NCI-H2107 (cell line): ENCODE results near the gene GRIP2.
A peak's percentile ranks its signal among the peaks of the same experiment; 100 is the strongest.
"Not testable (repeated sequence)": the region's sequence is repeated elsewhere in the genome, so short reads cannot be mapped to it uniquely, and the experiment has no call there.

Experiments used
- DNase-seq: peaks from one replicate; lab custom pipeline; 2025; lab: John Stamatoyannopoulos, UW

GRIP2 gene

GRCh38 chr3:14520967-14521366, 19.2 kb downstream of the GRIP2 start:
- DNase-seq = no peak

- DNase-seq = no peak
Observed at GRCh38 chr3:14520149-14520548, 20.0 kb downstream of the GRIP2 start.

GRCh38 chr3:14519406-14519805, 20.7 kb downstream of the GRIP2 start:
- no peak for DNase-seq

GRCh38 chr3:14518893-14519292, 21.2 kb downstream of the GRIP2 start:
- no peak for DNase-seq

GRCh38 chr3:14518432-14518802, 21.7 kb downstream of the GRIP2 start:
- no peak for DNase-seq

GRCh38 chr3:14517601-14518431, 22.3 kb downstream of the GRIP2 start:
- DNase-seq = no peak

GRCh38 chr3:14516738-14517345, 23.3 kb downstream of the GRIP2 start:
- DNase-seq = no peak

GRCh38 chr3:14515526-14515925, 24.6 kb downstream of the GRIP2 start:
- not testable (repeated sequence) for DNase-seq

GRCh38 chr3:14514323-14514720, 25.8 kb downstream of the GRIP2 start:
- no peak for DNase-seq

GRCh38 chr3:14513566-14514322, 26.4 kb downstream of the GRIP2 start:
- DNase-seq = no peak

- DNase-seq = no peak
Observed at GRCh38 chr3:14512942-14513327, 27.2 kb downstream of the GRIP2 start.

GRCh38 chr3:14512281-14512941, 27.7 kb downstream of the GRIP2 start:
- DNase-seq = no peak

- DNase-seq = no peak
Observed at GRCh38 chr3:14511623-14512280, 28.4 kb downstream of the GRIP2 start.

- DNase-seq = no peak
Observed at GRCh38 chr3:14510838-14511622, 29.1 kb downstream of the GRIP2 start.

GRCh38 chr3:14509796-14510100, 30.4 kb downstream of the GRIP2 start:
- no peak for DNase-seq

GRCh38 chr3:14508966-14509795, 31.0 kb downstream of the GRIP2 start:
- peak; percentile 6 for DNase-seq

- DNase-seq = no peak
Observed at GRCh38 chr3:14508505-14508819, 31.7 kb downstream of the GRIP2 start.

GRCh38 chr3:14507757-14508504, 32.2 kb downstream of the GRIP2 start:
- DNase-seq = no peak

GRCh38 chr3:14507305-14507741, 32.8 kb downstream of the GRIP2 start:
- DNase-seq = no peak
